ENCODE measurements around the gene CPTP.

The CPTP gene

DNA sequence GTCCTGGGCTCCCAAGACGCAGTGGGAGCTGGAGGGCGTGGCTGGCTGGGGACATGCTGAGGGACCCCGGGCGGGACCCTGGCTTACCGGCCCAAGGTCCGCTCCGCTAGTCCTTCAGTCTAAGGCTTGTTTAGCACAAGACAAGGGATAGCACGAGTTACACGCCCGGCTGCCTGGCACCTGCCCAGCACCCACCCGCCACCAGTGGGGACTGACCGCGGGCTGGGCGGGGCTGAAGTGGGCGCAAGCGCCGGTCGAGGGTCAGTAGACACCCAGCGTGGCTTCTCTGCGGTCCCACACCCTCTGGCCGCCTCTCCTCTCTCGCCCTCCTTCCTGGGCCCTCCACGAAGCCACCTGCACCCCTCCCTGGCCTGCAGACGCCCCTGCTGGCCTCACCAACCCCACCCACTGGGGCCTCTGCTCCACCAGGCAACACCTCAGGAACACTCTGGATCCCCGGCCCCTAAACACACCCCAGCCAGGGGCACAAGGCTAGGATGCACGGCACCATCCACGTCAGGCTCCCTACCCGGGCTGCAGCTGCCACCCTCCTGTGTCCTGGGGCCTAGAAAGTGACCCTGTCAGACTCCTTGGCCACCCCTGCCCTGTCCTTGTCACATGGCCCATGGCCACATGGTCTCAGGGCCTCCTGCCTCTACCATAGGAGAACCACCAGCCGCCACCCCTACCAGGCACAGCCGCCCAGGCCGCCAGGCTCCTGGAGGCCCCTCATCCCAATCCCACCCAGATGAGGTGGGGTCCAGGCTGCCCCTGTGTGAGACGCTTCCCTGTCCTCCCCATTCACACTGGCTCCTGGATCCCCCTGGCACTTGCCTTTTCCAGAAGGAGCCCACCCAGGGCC, 12.6 kb downstream of the CPTP start:
- no peaks in the 10 kb centered on the region for H3K9me3 ChIP-seq (ENCODE audit: insufficient read depth, low read length)
- H3K9ac ChIP-seq (ENCODE audit: low read length): no peak overlapping the region
- no peaks in the 10 kb centered on the region for H3K27me3 ChIP-seq (ENCODE audit: low read length)
- no peak overlapping the region for H2AFZ ChIP-seq (ENCODE audit: low read depth, low read length, severe bottlenecking)
- H3K9me2 ChIP-seq (replicated peaks; ENCODE audit: insufficient read depth, low read length): no peaks in the 10 kb centered on the region
- no peak overlapping the region for H3K4me2 ChIP-seq (ENCODE audit: low read depth, low read length, poor library complexity, severe bottlenecking)
- no peaks in the 10 kb centered on the region for H3K79me2 ChIP-seq (ENCODE audit: insufficient read depth, low read length)
- H3F3A ChIP-seq (ENCODE audit: insufficient read depth): no peaks in the 10 kb centered on the region
- no peaks in the 10 kb centered on the region for H3K36me3 ChIP-seq (ENCODE audit: low read length)
- H3K4me3 ChIP-seq (ENCODE audit: insufficient read depth, low read length, poor library complexity, severe bottlenecking): no peak overlapping the region
- no peak overlapping the region for H3K27ac ChIP-seq (ENCODE audit: low read depth, low read length)
- no peaks in the 10 kb centered on the region for H4K20me1 ChIP-seq (ENCODE audit: low read depth, low read length)
- TF ChIP-seq, protein P1, sequence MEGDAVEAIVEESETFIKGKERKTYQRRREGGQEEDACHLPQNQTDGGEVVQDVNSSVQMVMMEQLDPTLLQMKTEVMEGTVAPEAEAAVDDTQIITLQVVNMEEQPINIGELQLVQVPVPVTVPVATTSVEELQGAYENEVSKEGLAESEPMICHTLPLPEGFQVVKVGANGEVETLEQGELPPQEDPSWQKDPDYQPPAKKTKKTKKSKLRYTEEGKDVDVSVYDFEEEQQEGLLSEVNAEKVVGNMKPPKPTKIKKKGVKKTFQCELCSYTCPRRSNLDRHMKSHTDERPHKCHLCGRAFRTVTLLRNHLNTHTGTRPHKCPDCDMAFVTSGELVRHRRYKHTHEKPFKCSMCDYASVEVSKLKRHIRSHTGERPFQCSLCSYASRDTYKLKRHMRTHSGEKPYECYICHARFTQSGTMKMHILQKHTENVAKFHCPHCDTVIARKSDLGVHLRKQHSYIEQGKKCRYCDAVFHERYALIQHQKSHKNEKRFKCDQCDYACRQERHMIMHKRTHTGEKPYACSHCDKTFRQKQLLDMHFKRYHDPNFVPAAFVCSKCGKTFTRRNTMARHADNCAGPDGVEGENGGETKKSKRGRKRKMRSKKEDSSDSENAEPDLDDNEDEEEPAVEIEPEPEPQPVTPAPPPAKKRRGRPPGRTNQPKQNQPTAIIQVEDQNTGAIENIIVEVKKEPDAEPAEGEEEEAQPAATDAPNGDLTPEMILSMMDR (IDR thresholded peaks at IDR 0.05; ENCODE audit: insufficient read depth, low read length, poor library complexity, severe bottlenecking): no peak
- no peak for TF ChIP-seq EZH2phosphoT487 (conservative IDR thresholded peaks at IDR 0.05; ENCODE audit: low read length)

DNA sequence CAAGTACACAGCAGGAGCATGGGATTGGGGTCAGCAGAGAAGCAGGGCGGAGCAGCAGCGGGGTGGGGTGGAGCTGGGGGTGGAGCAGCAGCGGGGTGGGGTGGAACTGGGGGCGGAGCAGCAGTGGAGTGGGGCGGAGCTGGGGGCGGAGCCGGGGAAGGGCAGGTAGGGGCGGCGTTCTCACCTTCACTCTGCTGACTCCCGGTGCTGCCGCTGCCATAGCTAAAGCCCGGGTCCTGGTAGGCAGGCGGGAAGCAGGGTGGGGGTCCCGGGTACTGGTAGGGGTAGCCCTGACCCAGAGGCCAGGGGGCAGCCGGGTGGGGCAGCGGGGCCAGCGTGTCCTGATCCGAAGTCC, 13.2 kb downstream of the CPTP start:
- no peak overlapping the region for H3K4me3 ChIP-seq (ENCODE audit: insufficient read depth, low read length, poor library complexity, severe bottlenecking)
- no peaks in the 10 kb centered on the region for H4K20me1 ChIP-seq (ENCODE audit: low read depth, low read length)

DNA sequence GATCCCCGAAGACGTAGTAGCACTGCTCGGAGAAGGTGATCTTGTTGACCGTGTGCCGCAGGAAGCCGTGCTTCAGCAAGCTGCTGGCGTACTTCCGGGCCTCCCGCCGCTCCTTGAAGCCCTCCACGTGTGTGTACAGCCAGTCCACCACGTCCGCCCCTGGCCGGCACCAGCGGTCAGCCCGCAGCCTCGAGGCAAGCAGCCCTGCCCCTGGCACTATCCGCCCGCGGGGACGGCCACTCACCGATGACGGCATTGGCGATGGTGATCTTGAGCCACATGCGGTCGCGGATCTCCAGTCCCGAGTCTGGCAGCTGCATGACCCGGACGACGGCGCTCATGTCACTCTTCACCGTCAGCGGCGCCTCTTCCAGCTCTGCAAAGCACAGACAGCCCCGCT, 13.7 kb downstream of the CPTP start:
- no peak overlapping the region for H2AFZ ChIP-seq (ENCODE audit: low read depth, low read length, severe bottlenecking)
- no peak overlapping the region for H3K4me2 ChIP-seq (ENCODE audit: low read depth, low read length, poor library complexity, severe bottlenecking)
- H3K9me3 ChIP-seq (ENCODE audit: insufficient read depth, low read length): no peaks in the 10 kb centered on the region
- H3K36me3 ChIP-seq (ENCODE audit: low read length): no peaks in the 10 kb centered on the region
- no peaks in the 10 kb centered on the region for H3K9me2 ChIP-seq (replicated peaks; ENCODE audit: insufficient read depth, low read length)
- no peaks in the 10 kb centered on the region for H3K27me3 ChIP-seq (ENCODE audit: low read length)
- no peaks in the 10 kb centered on the region for H3F3A ChIP-seq (ENCODE audit: insufficient read depth)
- H3K4me3 ChIP-seq (ENCODE audit: insufficient read depth, low read length, poor library complexity, severe bottlenecking): no peak overlapping the region
- no peak for TF ChIP-seq EZH2phosphoT487 (conservative IDR thresholded peaks at IDR 0.05; ENCODE audit: low read length)
- TF ChIP-seq, protein P1 (IDR thresholded peaks at IDR 0.05; ENCODE audit: insufficient read depth, low read length, poor library complexity, severe bottlenecking): no peak
- no peaks in the 10 kb centered on the region for H4K20me1 ChIP-seq (ENCODE audit: low read depth, low read length)
- no peak overlapping the region for H3K27ac ChIP-seq (ENCODE audit: low read depth, low read length)
- no peak overlapping the region for H3K9ac ChIP-seq (ENCODE audit: low read length)
- no peaks in the 10 kb centered on the region for H3K79me2 ChIP-seq (ENCODE audit: insufficient read depth, low read length)

More for the DNA sequence above, 13.2 kb downstream of the CPTP start:
- Histone ChIP-seq H3K79me2 (ENCODE audit: insufficient read depth, low read length) (no peaks in the 10 kb centered on the region), H3F3A (ENCODE audit: insufficient read depth) (no peaks in the 10 kb centered on the region), H3K36me3 (ENCODE audit: low read length) (no peaks in the 10 kb centered on the region), H3K9me2 (replicated peaks; ENCODE audit: insufficient read depth, low read length) (no peaks in the 10 kb centered on the region), H2AFZ (ENCODE audit: low read depth, low read length, severe bottlenecking) (no peak overlapping the region), H3K9me3 (ENCODE audit: insufficient read depth, low read length) (no peaks in the 10 kb centered on the region), H3K27ac (ENCODE audit: low read depth, low read length) (no peak overlapping the region), H3K4me2 (ENCODE audit: low read depth, low read length, poor library complexity, severe bottlenecking) (no peak overlapping the region), H3K9ac (ENCODE audit: low read length) (no peak overlapping the region), H3K27me3 (ENCODE audit: low read length) (no peaks in the 10 kb centered on the region)
- no peak for TF ChIP-seq EZH2phosphoT487 (conservative IDR thresholded peaks at IDR 0.05; ENCODE audit: low read length)
- TF ChIP-seq, protein P1 (IDR thresholded peaks at IDR 0.05; ENCODE audit: insufficient read depth, low read length, poor library complexity, severe bottlenecking): no peak
